Dendritic cell treated with granulocyte-macrophage colony-stimulating factor and Interleukin-4, amounts not matched to agents 40 ng/mL and 50 ng/mL, for 4 days (primary cell): ENCODE measurements around the gene MBTD1.
A peak's percentile ranks its signal among the peaks of the same experiment; 100 is the strongest.

ENCODE experiments used
- H3K27ac Mint-ChIP-seq: one replicate; pipeline ENCODE4 v1.8.0; 2022; ENCODE audit warnings: mild to moderate bottlenecking, mixed read lengths
- H3K27me3 Mint-ChIP-seq: one replicate; pipeline ENCODE4 v1.8.0; 2022; ENCODE audit warnings: mild to moderate bottlenecking, mixed read lengths
- H3K36me3 Mint-ChIP-seq: one replicate; pipeline ENCODE4 v1.8.0; 2022; ENCODE audit warnings: low read depth, mixed read lengths
- H3K4me1 Mint-ChIP-seq: one replicate; pipeline ENCODE4 v1.8.0; 2022; ENCODE audit warnings: low read depth, mixed read lengths
- H3K4me3 Mint-ChIP-seq: one replicate; pipeline ENCODE4 v1.8.0; 2022; ENCODE audit warnings: mild to moderate bottlenecking, moderate library complexity, mixed read lengths
- H3K9me3 Mint-ChIP-seq: one replicate; pipeline ENCODE4 v1.8.0; 2022; ENCODE audit warnings: mixed read lengths
- intact Hi-C: fragments of 100-400 bp; cut with micrococcal nuclease; formaldehyde crosslinking; loops from one replicate; pipeline ENCODE4 v1.15.0; 2022

The MBTD1 gene

DNA sequence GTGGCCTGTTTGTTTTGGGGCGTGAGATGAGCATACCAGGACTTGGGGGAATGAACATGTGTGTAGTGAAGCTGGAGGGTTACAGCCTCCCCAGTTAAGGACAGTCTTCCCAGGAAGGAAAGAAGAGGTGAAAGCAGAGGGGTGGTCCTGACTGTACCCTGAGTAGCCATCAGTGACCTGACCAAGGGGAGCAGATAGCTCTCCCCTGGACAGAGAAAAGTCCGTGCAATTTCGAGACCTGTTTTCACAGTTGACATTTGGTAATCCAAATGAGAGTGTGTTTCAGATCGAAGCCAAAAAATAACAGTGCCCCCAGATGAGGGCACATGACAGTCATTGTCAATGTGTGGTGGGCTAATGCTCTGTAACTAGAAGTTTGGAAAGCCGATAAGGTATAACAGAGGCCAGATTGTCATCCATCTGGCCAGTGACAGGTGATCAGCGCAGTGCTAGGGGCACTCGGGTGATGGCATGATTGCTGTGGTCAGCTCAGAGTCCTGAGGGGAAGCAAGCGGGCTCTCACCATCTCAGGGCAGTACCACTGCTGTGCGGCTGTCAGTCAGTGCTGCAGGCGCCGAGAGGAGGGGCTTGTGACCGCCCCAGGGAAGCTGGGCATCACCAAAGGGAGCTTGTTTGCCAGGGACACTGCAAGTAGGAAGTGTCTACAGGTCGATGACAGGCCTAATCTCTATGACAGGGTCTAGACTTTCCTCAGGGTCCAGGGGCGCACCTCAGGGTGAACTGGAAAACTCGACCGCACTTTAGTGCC is 94.8 kb downstream of the MBTD1 start:
- H3K4me3 Mint-ChIP-seq = peak overlapping the region; percentile 85
- peak overlapping the region; percentile 99 for H3K27ac Mint-ChIP-seq
- peaks cover 74% of the 10 kb centered on the region for H3K36me3 Mint-ChIP-seq
- no peaks in the 10 kb centered on the region for H3K27me3 Mint-ChIP-seq
- no peaks in the 10 kb centered on the region for H3K9me3 Mint-ChIP-seq
- H3K4me1 Mint-ChIP-seq = peaks cover 53% of the 10 kb centered on the region
- intact Hi-C loops = no loop called here

DNA sequence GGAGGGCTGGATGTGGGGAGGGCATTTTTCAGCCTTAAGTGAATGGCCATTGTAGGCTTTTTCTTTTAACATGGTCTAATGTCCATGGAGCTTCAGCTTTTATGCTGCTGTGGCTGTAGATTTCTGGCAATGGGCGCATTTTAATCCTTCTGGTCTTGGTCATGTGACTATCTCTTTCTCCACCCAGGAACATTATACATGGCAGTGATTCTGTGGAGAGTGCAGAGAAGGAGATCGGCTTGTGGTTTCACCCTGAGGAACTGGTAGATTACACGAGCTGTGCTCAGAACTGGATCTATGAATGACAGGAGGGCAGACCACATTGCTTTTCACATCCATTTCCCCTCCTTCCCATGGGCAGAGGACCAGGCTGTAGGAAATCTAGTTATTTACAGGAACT is 98.3 kb downstream of the MBTD1 start:
- intact Hi-C loops = no loop called here
- H3K36me3 Mint-ChIP-seq = peaks cover 63% of the 10 kb centered on the region

DNA sequence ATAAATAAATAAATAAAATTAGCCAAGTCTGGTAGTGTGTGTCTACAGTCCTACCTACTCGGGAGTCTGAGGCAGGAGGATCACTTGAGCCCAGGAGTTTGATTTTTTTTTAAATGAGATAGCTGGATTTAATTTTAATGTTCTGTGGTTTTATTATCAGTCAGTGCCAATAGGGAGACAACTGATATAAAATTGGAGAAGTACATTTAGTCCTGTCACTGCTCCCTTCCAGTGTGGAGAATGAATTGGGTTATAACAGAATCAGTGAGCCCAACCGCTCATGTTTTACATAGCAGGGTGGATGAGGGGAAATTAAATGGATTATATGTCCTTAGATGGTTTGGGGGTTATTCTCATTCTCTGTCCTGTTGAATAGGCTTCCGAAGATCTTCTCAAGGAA is 100.2 kb downstream of the MBTD1 start:
- Mint-ChIP-seq H3K4me1 (peaks cover 14% of the 10 kb centered on the region), H3K9me3 (no peaks in the 10 kb centered on the region), H3K36me3 (peaks cover 57% of the 10 kb centered on the region), H3K4me3 (no peak overlapping the region), H3K27me3 (no peaks in the 10 kb centered on the region), H3K27ac (no peak overlapping the region)
- intact Hi-C loops = loop anchor here (10.0 kb wide), 1 partner anchor 105 kb away; no protein-coding TSS in a partner anchor

More for the DNA sequence above, 98.3 kb downstream of the MBTD1 start:
- no peak overlapping the region for H3K27ac Mint-ChIP-seq
- no peaks in the 10 kb centered on the region for H3K27me3 Mint-ChIP-seq
- no peak overlapping the region for H3K4me3 Mint-ChIP-seq
- H3K9me3 Mint-ChIP-seq = no peaks in the 10 kb centered on the region
- H3K4me1 Mint-ChIP-seq = peaks cover 28% of the 10 kb centered on the region

DNA sequence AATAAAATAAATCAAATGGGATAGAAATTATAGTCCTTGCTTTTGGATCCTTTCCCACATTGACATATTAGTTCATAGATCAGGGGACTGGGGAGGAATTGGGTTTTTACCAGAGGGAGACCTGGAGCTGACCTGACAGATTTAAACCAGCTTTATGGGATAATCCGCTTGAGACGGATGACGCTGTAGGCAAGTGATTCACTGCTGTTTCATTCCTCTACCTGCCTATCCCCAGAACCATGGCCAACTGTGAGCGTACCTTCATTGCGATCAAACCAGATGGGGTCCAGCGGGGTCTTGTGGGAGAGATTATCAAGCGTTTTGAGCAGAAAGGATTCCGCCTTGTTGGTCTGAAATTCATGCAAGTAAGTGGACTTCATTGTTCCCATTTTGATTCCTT is 104.4 kb downstream of the MBTD1 start:
- peaks cover 31% of the 10 kb centered on the region for H3K36me3 Mint-ChIP-seq
- H3K9me3 Mint-ChIP-seq = no peaks in the 10 kb centered on the region
- H3K4me3 Mint-ChIP-seq = no peak overlapping the region
- no peak overlapping the region for H3K27ac Mint-ChIP-seq
- no peaks in the 10 kb centered on the region for H3K4me1 Mint-ChIP-seq
- H3K27me3 Mint-ChIP-seq = no peaks in the 10 kb centered on the region
- intact Hi-C loops = loop anchor here (10.0 kb wide), 1 partner anchor 101 kb away; no protein-coding TSS in a partner anchor

DNA sequence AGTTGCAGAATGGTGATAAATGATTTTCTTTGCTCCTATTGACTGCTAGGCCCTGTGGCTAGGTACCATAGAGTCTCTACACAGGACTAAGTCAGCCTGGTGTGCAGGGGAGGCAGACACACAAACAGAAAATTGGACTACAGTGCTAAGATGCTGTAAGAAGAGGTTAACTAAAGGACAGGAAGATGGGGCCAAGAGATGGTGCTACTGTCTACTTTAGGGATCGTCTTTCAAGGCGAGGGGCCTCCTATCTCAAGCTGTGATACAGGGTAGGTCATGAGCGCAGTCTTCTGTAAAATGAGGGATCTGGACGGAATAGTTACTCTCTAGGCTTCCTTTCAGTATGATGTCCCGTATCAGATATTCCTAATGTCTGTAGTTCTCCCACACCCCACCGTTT is 105.7 kb downstream of the MBTD1 start:
- Mint-ChIP-seq H3K27ac (no peak overlapping the region), H3K4me3 (no peak overlapping the region), H3K27me3 (no peaks in the 10 kb centered on the region), H3K36me3 (peaks cover 22% of the 10 kb centered on the region), H3K4me1 (no peaks in the 10 kb centered on the region), H3K9me3 (no peaks in the 10 kb centered on the region)
- intact Hi-C loops = loop anchor here (10.0 kb wide), 1 partner anchor 99 kb away; no protein-coding TSS in a partner anchor

- Mint-ChIP-seq H3K27me3 (no peaks in the 10 kb centered on the region), H3K4me3 (no peak within 1 kb of the TSS), H3K36me3 (peaks cover 22% of the 10 kb centered on the region), H3K27ac (no peak within 1 kb of the TSS), H3K9me3 (no peaks in the 10 kb centered on the region), H3K4me1 (no peaks in the 10 kb centered on the region)
- intact Hi-C loops = loop anchor here (1.0 to 10.0 kb wide), 3 partner anchors 32 to 152 kb away; no protein-coding TSS in a partner anchor
Measured at GRCh38 chr17:51153210-51154072, 106.4 kb downstream of the MBTD1 start, which contains the start of gene NME1. Gene NME1 (plus strand): TSS chr17:51153559. CDS start chr17:51155655, 2,096 bp downstream.

DNA sequence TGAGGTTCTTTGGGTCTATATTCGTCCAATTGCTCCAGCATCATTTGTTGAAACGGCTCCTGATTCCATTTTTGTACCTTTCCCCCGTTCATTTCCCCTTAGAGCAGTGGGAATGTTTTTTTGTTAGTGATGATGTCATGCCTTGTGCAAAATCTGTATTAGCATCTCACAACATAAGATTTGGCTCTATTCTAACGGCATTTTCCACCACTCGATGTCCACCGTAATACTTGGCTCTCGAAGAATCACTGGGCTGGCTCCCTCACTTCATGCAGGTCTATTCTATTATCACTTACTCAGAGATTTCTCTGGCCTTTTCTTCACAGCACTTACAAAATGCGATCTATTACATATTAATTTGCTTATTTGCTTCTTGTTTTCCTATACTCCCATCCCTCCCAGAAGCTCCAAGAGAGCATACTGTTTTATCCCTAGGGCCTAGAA is 107.1 kb downstream of the MBTD1 start:
- no peak overlapping the region for H3K4me3 Mint-ChIP-seq
- H3K27ac Mint-ChIP-seq = no peak overlapping the region
- H3K4me1 Mint-ChIP-seq = peaks cover under 1% of the 10 kb centered on the region
- H3K27me3 Mint-ChIP-seq = no peaks in the 10 kb centered on the region
- intact Hi-C loops = loop anchor here (1.0 to 10.0 kb wide), 3 partner anchors 31 to 151 kb away; no protein-coding TSS in a partner anchor
- H3K9me3 Mint-ChIP-seq = no peaks in the 10 kb centered on the region
- peaks cover 17% of the 10 kb centered on the region for H3K36me3 Mint-ChIP-seq

DNA sequence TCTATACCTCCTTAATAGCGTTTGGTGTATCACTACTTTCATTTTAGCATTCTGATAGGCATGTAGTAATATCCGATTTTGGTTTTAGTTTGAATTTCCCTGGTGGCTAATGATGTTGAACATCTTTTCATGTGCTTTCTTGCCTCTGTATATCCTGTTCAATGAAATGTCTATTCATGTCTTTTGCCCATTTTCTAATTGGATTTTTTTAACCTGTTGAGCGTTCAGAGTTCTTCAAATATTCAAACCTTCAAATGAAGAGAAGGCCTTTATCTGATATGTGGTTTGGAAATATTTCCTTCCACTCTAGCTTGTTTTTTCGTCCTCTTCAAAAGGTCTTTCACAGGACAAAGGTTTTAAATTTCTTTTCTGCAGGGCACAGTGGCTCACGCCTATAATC is 108.9 kb downstream of the MBTD1 start:
- no peak overlapping the region for H3K27ac Mint-ChIP-seq
- peaks cover 19% of the 10 kb centered on the region for H3K4me1 Mint-ChIP-seq
- no peaks in the 10 kb centered on the region for H3K9me3 Mint-ChIP-seq
- H3K27me3 Mint-ChIP-seq = no peaks in the 10 kb centered on the region
- no peak overlapping the region for H3K4me3 Mint-ChIP-seq
- H3K36me3 Mint-ChIP-seq = no peaks in the 10 kb centered on the region
- intact Hi-C loops = loop anchor here (10.0 kb wide), 1 partner anchor 96 kb away; no protein-coding TSS in a partner anchor

DNA sequence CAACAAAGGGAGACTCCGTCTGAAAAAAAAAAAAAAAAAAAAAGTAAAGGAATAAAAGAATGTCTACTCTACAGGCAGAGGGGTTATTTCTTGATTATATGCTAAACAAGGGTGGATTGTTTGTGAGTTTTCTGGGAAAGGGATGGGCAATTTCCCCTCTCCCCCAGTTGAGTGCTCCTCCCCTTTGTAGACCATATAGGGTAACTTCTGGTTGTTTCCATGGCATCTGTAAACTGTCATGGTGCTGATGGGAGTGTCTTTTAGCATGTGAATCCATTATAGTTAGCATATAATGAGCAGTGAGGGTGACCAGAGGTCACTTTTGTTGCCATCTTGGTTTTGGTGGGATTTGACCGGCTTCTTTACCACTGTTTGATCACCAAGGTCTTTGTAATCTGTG is 110.7 kb downstream of the MBTD1 start:
- Mint-ChIP-seq H3K4me1 (peaks cover 25% of the 10 kb centered on the region), H3K36me3 (no peaks in the 10 kb centered on the region), H3K9me3 (no peaks in the 10 kb centered on the region), H3K4me3 (no peak overlapping the region), H3K27me3 (no peaks in the 10 kb centered on the region), H3K27ac (no peak overlapping the region)
- intact Hi-C loops = no loop called here

GRCh38 chr17:51147650-51148049 is 112.2 kb downstream of the MBTD1 start:
- Mint-ChIP-seq H3K9me3 (no peaks in the 10 kb centered on the region), H3K4me1 (peaks cover 28% of the 10 kb centered on the region), H3K4me3 (no peak overlapping the region), H3K36me3 (no peaks in the 10 kb centered on the region), H3K27ac (peak overlapping the region; percentile 51), H3K27me3 (no peaks in the 10 kb centered on the region)
- intact Hi-C loops = no loop called here

- Mint-ChIP-seq H3K36me3 (no peaks in the 10 kb centered on the region), H3K27me3 (no peaks in the 10 kb centered on the region), H3K4me1 (peaks cover 28% of the 10 kb centered on the region), H3K27ac (peak overlapping the region; percentile 9), H3K9me3 (no peaks in the 10 kb centered on the region), H3K4me3 (no peak overlapping the region)
- intact Hi-C loops = no loop called here
Measured at GRCh38 chr17:51144266-51145022, 115.4 kb downstream of the MBTD1 start.

DNA sequence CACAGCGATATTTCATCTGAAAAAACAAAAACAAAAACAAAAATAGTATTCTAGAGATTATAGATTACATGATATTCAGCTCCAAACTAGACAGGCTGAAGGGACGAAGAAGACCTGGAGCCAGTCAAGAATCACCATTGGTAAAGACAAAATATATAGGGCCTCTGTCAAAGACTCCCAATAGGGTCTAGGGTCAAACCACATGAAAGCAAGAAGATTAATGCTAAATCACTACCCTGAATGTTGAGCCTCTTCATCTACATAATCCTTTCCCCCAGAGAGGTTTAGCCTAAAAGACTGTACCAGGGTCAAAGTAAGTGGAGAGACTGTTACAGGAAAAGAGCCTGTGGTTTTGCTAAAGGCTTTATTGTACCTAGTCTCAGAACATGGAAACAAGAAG is 117.3 kb downstream of the MBTD1 start:
- no peak overlapping the region for H3K4me3 Mint-ChIP-seq
- H3K27ac Mint-ChIP-seq = no peak overlapping the region
- peaks cover 25% of the 10 kb centered on the region for H3K4me1 Mint-ChIP-seq
- no peaks in the 10 kb centered on the region for H3K36me3 Mint-ChIP-seq
- H3K27me3 Mint-ChIP-seq = no peaks in the 10 kb centered on the region
- intact Hi-C loops = no loop called here
- no peaks in the 10 kb centered on the region for H3K9me3 Mint-ChIP-seq

DNA sequence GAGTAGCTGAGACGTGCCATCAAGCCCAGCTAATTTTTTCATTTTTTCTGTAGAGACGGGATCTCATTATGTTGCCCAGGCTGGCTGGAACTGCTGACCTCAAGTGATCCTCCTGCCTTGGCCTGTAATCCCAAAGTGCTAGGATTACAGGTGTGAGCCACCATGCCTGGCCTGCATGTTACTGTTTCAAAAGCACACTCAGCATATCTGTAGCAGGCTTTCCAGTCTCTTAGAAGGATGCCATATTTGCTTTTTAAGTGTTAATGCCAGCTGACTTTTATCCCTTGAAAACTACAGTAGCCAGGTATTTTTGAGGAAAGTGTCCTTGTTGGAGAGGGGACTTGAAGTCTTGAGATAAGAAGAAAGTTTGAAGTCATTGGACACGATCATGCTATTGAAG is 123.9 kb downstream of the MBTD1 start:
- Mint-ChIP-seq H3K9me3 (no peaks in the 10 kb centered on the region), H3K36me3 (no peaks in the 10 kb centered on the region), H3K27me3 (no peaks in the 10 kb centered on the region), H3K4me3 (no peak overlapping the region), H3K4me1 (peaks cover 18% of the 10 kb centered on the region), H3K27ac (no peak overlapping the region)
- intact Hi-C loops = no loop called here
